Lower leg skin (tissue), 4 donors: ENCODE results near the gene MORC2. TPM values are rescaled to one million over a fixed set of nuclear protein-coding genes. Genes with fewer than 3 reads are reported as not detected.

ENCODE experiments used
- DNase-seq, 2 donors: peaks; one replicate each; pipeline ENCODE4 v3.0.0-alpha.2; 2019; ENCODE audit warnings: low spot score in 2 of 2
- H3K4me3 ChIP-seq: fragments of 200-600 bp; sonication (generic); 2 replicates; pipeline ENCODE4 v1.5.1; 2017; ENCODE audit warnings: mild to moderate bottlenecking, low read depth; ENCODE audit not compliant: poor library complexity, severe bottlenecking
- CTCF ChIP-seq, 3 donors: fragments of 450-650 bp; IDR thresholded peaks; one replicate each; pipeline ENCODE4 v1.5.1; 2016; ENCODE audit warnings: antibody characterized with exemption in 3 of 3, mild to moderate bottlenecking in 3 of 3, moderate library complexity in 2 of 3
- POLR2A ChIP-seq, 2 donors: fragments of 450-650 bp; IDR thresholded peaks; one replicate each; pipeline ENCODE4 v1.6.1; 2016 to 2017; ENCODE audit warnings: antibody characterized with exemption in 2 of 2, mild to moderate bottlenecking in 1 of 2, moderate library complexity in 1 of 2
- WGBS, 2 donors: methylation state at CpG; one replicate each; pipeline ENCODE4 v1.1.5; 2018; 5-methylcytosine and 5-hydroxymethylcytosine counted together
- intact Hi-C: fragments of 100-400 bp; cut with DNase I; formaldehyde crosslinking; loops from one replicate; pipeline ENCODE4 v1.15.0; 2023; ENCODE audit warnings: low total_unique reads
- total RNA-seq, 4 donors: library from RNA; depleted of rRNA; stranded (reverse); fragments of >200 nt; gene quantifications; one replicate each; pipeline ENCODE4 v1.1.0, GENCODE V29; 2016

The MORC2 gene
- total RNA-seq, 4 donors from 2014 or later: 16.2 to 34.7 (median 21.4) TPM

- intact Hi-C loops: no loop called here
- no peak for DNase-seq
- WGBS, 2 donors: 75 to 82% methylated on average over 16 of the region's 16 CpGs
- TF ChIP-seq CTCF (IDR thresholded peaks at IDR 0.05): no peak
- no peak for TF ChIP-seq POLR2A (IDR thresholded peaks at IDR 0.05)
- no peak overlapping the region for H3K4me3 ChIP-seq
Measured at GRCh38 chr22:30878516-30879414, 89.8 kb downstream of the MORC2 start.

GRCh38 chr22:30877662-30878515, 90.7 kb downstream of the MORC2 start:
- no peak overlapping the region for H3K4me3 ChIP-seq
- intact Hi-C loops: no loop called here
- DNase-seq: no peak
- WGBS, 2 donors: 83 to 93% methylated on average over 14 to 15 of the region's 15 CpGs
- TF ChIP-seq POLR2A (IDR thresholded peaks at IDR 0.05) (no peak), CTCF (IDR thresholded peaks at IDR 0.05) (no peak)

- TF ChIP-seq CTCF (IDR thresholded peaks at IDR 0.05) (no peak), POLR2A (IDR thresholded peaks at IDR 0.05) (no peak)
- intact Hi-C loops: no loop called here
- H3K4me3 ChIP-seq: no peak overlapping the region
- 41 to 53% methylated on average over 9 of the region's 9 CpGs for WGBS, 2 donors
- DNase-seq: no peak
Measured at GRCh38 chr22:30876915-30877553, 91.5 kb downstream of the MORC2 start.

GRCh38 chr22:30876221-30876751, 92.3 kb downstream of the MORC2 start:
- intact Hi-C loops: no loop called here
- H3K4me3 ChIP-seq: no peak overlapping the region
- no peak for TF ChIP-seq POLR2A (IDR thresholded peaks at IDR 0.05)
- WGBS, 2 donors: 88% methylated on average over 8 to 9 of the region's 9 CpGs
- DNase-seq: peak in 1 of 2 donors; percentile 49

- peak in 1 of 2 donors; percentile 77 for DNase-seq
- intact Hi-C loops: no loop called here
- WGBS, 2 donors: 80 to 82% methylated on average over 14 to 17 of the region's 17 CpGs
- TF ChIP-seq CTCF (IDR thresholded peaks at IDR 0.05) (no peak), POLR2A (IDR thresholded peaks at IDR 0.05) (no peak)
- no peak overlapping the region for H3K4me3 ChIP-seq
Measured at GRCh38 chr22:30875481-30876215, 92.9 kb downstream of the MORC2 start.

Other genes starting within 250 kb of the MORC2 start
- 10 to 100 TPM; 43.8 to 63.0 (median 50.9) TPM for gene TUG1, start 491 bp upstream of the MORC2 start, total RNA-seq
- gene SMTN, start 112.5 kb upstream of the MORC2 start, total RNA-seq: 10 to 100 TPM; 46.1 to 86.1 (median 62.3) TPM
- 100 to 1,000 TPM in 2 of 4 donors, 10 to 100 TPM in 2; 66.6 to 164 (median 92.8) TPM for gene SELENOM, start 138.8 kb upstream of the MORC2 start, total RNA-seq
- 1 to 10 TPM; 1.4 to 4.2 (median 2.9) TPM for gene INPP5J, start 154.2 kb upstream of the MORC2 start, total RNA-seq
- 10 to 100 TPM in 2 of 4 donors, 1 to 10 TPM in 2; 6.5 to 11.3 (median 8.7) TPM for gene PLA2G3, start 171.7 kb upstream of the MORC2 start, total RNA-seq
- gene RNF185, start 191.4 kb upstream of the MORC2 start, total RNA-seq: 10 to 100 TPM; 29.0 to 59.0 (median 44.7) TPM
- gene LIMK2, start 243.5 kb upstream of the MORC2 start, total RNA-seq: 100 to 1,000 TPM; 135 to 218 (median 168) TPM